Measurements from ENCODE around the gene UBE2D2. TPM values are rescaled to one million over a fixed set of nuclear protein-coding genes. Genes with fewer than 3 reads are reported as not detected.

Gene UBE2D2
- total and polyA plus RNA-seq, 2 experiments from 2014 or later, result 120 to 172 TPM

DNA sequence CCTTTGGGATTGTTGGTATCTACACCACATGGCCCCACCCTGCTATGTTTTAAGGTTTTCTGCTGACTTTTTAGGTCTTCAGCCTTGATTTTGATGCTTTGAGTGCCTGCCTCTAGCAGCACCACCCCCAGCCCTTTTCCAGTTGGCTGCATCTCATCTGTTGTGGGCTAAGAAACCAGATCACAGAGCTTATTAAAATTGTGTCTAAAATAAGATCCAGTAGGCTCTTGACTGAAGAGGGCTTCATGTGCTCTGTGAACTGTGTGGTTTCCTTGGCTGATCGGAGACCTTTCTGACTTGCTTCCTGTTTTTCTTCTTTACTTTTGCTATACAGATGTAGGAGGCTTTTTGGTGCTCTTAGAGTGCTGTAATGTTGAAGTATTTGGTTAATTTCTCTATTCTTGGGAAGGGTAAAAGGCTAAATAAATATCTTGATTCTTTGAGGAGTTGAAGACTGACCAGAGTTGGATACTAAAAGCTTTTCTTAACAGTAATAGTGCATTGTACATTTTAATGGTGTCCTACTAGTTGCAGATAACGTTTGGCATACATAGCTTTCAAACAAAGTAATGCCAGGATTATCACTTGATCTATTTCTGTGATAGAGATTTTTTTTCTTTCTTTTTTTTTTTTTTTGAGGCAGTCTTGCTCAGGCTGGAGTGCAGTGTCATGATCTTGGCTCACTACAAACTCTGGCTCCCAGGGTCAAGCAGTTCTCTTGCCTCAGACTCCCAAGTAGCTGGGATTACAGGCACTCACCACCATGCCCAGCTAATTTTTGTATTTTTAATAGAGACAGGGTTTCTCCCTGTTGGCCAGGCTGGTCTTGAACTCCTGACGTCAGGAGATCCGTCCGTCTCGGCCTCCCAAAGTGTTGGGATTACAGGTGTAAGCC, 4.5 kb downstream of the UBE2D2 start:
- H4K20me1 ChIP-seq (replicated peaks; ENCODE audit: insufficient read depth), result peaks cover 79% of the 10 kb centered on the region
- H3K27ac Mint-ChIP-seq, result peak overlapping the region; percentile 57
- peak overlapping the region; percentile 68; the same call in 1 of the 2 replicates for H3K27ac ChIP-seq (ENCODE audit: low read depth)
- H3K79me2 ChIP-seq (replicated peaks; ENCODE audit: insufficient read depth), result peaks cover 91% of the 10 kb centered on the region
- TF ChIP-seq POLR2AphosphoS5 (IDR thresholded peaks at IDR 0.05; ENCODE audit: low read depth) (no peak), EZH2 (IDR thresholded peaks at IDR 0.05; ENCODE audit: low read depth, unreplicated experiment) (no peak), JUNB (IDR thresholded peaks at IDR 0.05; ENCODE audit: unreplicated experiment) (no peak), ZNF331 (CRISPR knock-in tag; IDR thresholded peaks at IDR 0.05; ENCODE audit: low read depth) (no peak)
- TF ChIP-seq, protein P1, sequence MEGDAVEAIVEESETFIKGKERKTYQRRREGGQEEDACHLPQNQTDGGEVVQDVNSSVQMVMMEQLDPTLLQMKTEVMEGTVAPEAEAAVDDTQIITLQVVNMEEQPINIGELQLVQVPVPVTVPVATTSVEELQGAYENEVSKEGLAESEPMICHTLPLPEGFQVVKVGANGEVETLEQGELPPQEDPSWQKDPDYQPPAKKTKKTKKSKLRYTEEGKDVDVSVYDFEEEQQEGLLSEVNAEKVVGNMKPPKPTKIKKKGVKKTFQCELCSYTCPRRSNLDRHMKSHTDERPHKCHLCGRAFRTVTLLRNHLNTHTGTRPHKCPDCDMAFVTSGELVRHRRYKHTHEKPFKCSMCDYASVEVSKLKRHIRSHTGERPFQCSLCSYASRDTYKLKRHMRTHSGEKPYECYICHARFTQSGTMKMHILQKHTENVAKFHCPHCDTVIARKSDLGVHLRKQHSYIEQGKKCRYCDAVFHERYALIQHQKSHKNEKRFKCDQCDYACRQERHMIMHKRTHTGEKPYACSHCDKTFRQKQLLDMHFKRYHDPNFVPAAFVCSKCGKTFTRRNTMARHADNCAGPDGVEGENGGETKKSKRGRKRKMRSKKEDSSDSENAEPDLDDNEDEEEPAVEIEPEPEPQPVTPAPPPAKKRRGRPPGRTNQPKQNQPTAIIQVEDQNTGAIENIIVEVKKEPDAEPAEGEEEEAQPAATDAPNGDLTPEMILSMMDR (conservative IDR thresholded peaks at IDR 0.05; ENCODE audit: low read depth in 2 of 2), result no peak
- no peaks in the 10 kb centered on the region for H3K27me3 ChIP-seq (ENCODE audit: insufficient read depth)
- no peak overlapping the region for H2AFZ ChIP-seq
- peaks cover 27% of the 10 kb centered on the region for H3K4me1 ChIP-seq (ENCODE audit: insufficient read depth)
- H3K36me3 ChIP-seq (ENCODE audit: insufficient read depth), result no peaks in the 10 kb centered on the region; the same call in 1 of the 2 replicates
- no peak overlapping the region for H3K4me3 ChIP-seq
- DNase-seq (ENCODE audit: low spot score) (no peak), ATAC-seq (no peak)
- H3K27me3 Mint-ChIP-seq (ENCODE audit: insufficient read depth, low read depth, poor library complexity), result peaks cover 8% of the 10 kb centered on the region
- no peak overlapping the region; the same call in 2 of the 3 replicates for H3K4me3 Mint-ChIP-seq
- H3F3A ChIP-seq (replicated peaks; ENCODE audit: low read depth), result peaks cover 14% of the 10 kb centered on the region
- H3K9me3 Mint-ChIP-seq, result 0 out of 3 replicates have a peak, but pooled peaks cover 3% of the 10 kb centered on the region
- H3K4me2 ChIP-seq, result 0 out of 2 replicates have a peak overlapping the region, but pooled peaks have one; percentile 3
- H3K9me2 ChIP-seq (ENCODE audit: insufficient read depth), result no peaks in the 10 kb centered on the region
- H3K4me1 Mint-ChIP-seq, result peaks cover 20% of the 10 kb centered on the region; the same call in 2 of the 3 replicates
- H3K36me3 Mint-ChIP-seq (ENCODE audit: low read depth), result peaks cover 58% of the 10 kb centered on the region

DNA sequence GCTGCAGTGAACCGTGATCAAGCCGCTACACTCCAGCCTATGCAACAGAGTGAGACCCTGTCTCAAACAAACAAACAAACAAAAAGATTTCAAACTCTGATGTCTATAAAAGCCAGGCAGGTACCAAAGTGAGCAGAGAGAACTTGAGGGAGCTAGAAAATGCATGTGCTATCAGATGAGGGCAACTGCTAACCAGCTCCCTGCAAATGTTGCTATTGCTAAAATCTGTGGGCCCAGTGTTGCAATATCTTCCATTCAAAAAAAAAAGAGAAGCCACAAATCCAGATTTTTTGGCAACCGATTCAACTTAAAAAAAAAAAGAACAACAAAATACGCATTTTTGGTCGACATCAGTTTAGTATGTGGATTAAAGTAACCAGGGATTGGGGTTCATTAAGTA, 5.5 kb downstream of the UBE2D2 start:
- Histone ChIP-seq H3K79me2 (replicated peaks; ENCODE audit: insufficient read depth) (peaks cover 100% of the 10 kb centered on the region), H3K27ac (ENCODE audit: low read depth) (peak overlapping the region; percentile 64; the same call in 1 of the 2 replicates), H4K20me1 (replicated peaks; ENCODE audit: insufficient read depth) (peaks cover 88% of the 10 kb centered on the region), H3K4me3 (no peak overlapping the region), H2AFZ (no peak overlapping the region), H3K9me2 (ENCODE audit: insufficient read depth) (no peaks in the 10 kb centered on the region), H3K36me3 (ENCODE audit: insufficient read depth) (no peaks in the 10 kb centered on the region; the same call in 1 of the 2 replicates), H3K4me1 (ENCODE audit: insufficient read depth) (peaks cover 27% of the 10 kb centered on the region), H3K27me3 (ENCODE audit: insufficient read depth) (no peaks in the 10 kb centered on the region), H3K4me2 (no peak overlapping the region), H3F3A (replicated peaks; ENCODE audit: low read depth) (peaks cover 18% of the 10 kb centered on the region)
- Mint-ChIP-seq H3K27me3 (ENCODE audit: insufficient read depth, low read depth, poor library complexity) (peaks cover 4% of the 10 kb centered on the region), H3K36me3 (ENCODE audit: low read depth) (peaks cover 57% of the 10 kb centered on the region), H3K4me1 (peaks cover 17% of the 10 kb centered on the region; the same call in 2 of the 3 replicates), H3K4me3 (no peak overlapping the region), H3K27ac (no peak overlapping the region), H3K9me3 (no peaks in the 10 kb centered on the region)
- ATAC-seq (no peak), DNase-seq (ENCODE audit: low spot score) (no peak)
- TF ChIP-seq EZH2phosphoT487 (IDR thresholded peaks at IDR 0.05; ENCODE audit: unreplicated experiment) (no peak), REST (IDR thresholded peaks at IDR 0.05; ENCODE audit: unreplicated experiment) (no peak), STAT1 (IDR thresholded peaks at IDR 0.05; ENCODE audit: unreplicated experiment) (no peak), NANOG (IDR thresholded peaks at IDR 0.05; ENCODE audit: borderline replicate concordance) (no peak), CREB1 (CRISPR knock-in tag; IDR thresholded peaks at IDR 0.05; ENCODE audit: low read depth) (no peak), ZNF114 (CRISPR knock-in tag; IDR thresholded peaks at IDR 0.05) (no peak), POLR2AphosphoS5 (IDR thresholded peaks at IDR 0.05; ENCODE audit: low read depth) (no peak), JUNB (IDR thresholded peaks at IDR 0.05; ENCODE audit: unreplicated experiment) (no peak), ZNF331 (CRISPR knock-in tag; IDR thresholded peaks at IDR 0.05; ENCODE audit: low read depth) (no peak)
- TF ChIP-seq, protein P1 (conservative IDR thresholded peaks at IDR 0.05; ENCODE audit: low read depth in 2 of 2), result no peak
- TF ChIP-seq, protein P2, sequence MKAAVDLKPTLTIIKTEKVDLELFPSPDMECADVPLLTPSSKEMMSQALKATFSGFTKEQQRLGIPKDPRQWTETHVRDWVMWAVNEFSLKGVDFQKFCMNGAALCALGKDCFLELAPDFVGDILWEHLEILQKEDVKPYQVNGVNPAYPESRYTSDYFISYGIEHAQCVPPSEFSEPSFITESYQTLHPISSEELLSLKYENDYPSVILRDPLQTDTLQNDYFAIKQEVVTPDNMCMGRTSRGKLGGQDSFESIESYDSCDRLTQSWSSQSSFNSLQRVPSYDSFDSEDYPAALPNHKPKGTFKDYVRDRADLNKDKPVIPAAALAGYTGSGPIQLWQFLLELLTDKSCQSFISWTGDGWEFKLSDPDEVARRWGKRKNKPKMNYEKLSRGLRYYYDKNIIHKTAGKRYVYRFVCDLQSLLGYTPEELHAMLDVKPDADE (IDR thresholded peaks at IDR 0.05), result no peak
